CD8-positive, alpha-beta memory T cell (primary cell): ENCODE results near the gene TMEM61. TPM values are rescaled to one million over a fixed set of nuclear protein-coding genes. Genes with fewer than 3 reads are reported as not detected.

Experiments
- CTCF ChIA-PET: fragments of 350-600 bp; sonication (Branson Sonifier 250); formaldehyde crosslinking; loops from one replicate; lab custom pipeline; 2021; ENCODE audit warnings: antibody characterized with exemption; lab: Charles Lee
- POLR2A ChIA-PET: fragments of 350-600 bp; sonication (Branson Sonifier 250); formaldehyde crosslinking; loops from one replicate; lab custom pipeline; 2021; ENCODE audit warnings: antibody characterized with exemption; lab: Charles Lee
- DNase-seq, 5 donors: peaks; one replicate each; pipeline versions ENCODE4 v3.0.0 to v3.0.0-alpha.2; 2020 to 2022; ENCODE audit warnings: mixed read lengths in 1 of 5
- H3K27ac ChIP-seq: one replicate; pipeline ENCODE4 v1.7.0; 2013; ENCODE audit warnings: low read depth, mild to moderate bottlenecking, low read length, moderate library complexity
- H3K27me3 ChIP-seq: 2 replicates; pipeline ENCODE4 v1.7.0; 2013; ENCODE audit warnings: low read length, mild to moderate bottlenecking; ENCODE audit not compliant: insufficient read depth, poor library complexity, severe bottlenecking
- H3K36me3 ChIP-seq: 2 replicates; pipeline ENCODE4 v1.7.0; 2013; ENCODE audit warnings: mild to moderate bottlenecking, low read length, moderate library complexity; ENCODE audit not compliant: insufficient read depth
- H3K4me1 ChIP-seq: 2 replicates; pipeline ENCODE4 v1.7.0; 2013; ENCODE audit warnings: mild to moderate bottlenecking, low read length, moderate library complexity; ENCODE audit not compliant: insufficient read depth
- H3K4me3 ChIP-seq: 2 replicates; pipeline ENCODE4 v1.7.0; 2013; ENCODE audit warnings: mild to moderate bottlenecking, low read length
- H3K9me3 ChIP-seq: 2 replicates; pipeline ENCODE4 v1.7.0; 2013; ENCODE audit warnings: mild to moderate bottlenecking, low read length
- H3K27ac Mint-ChIP-seq, 8 donors: one replicate each; pipeline ENCODE4 v1.8.0; 2020 to 2021; ENCODE audit warnings: mixed read lengths in 8 of 8, mild to moderate bottlenecking in 6 of 8, inconsistent platforms in 3 of 8, moderate library complexity in 3 of 8
- H3K27me3 Mint-ChIP-seq, 2 donors: one replicate each; pipeline ENCODE4 v1.8.0; 2020 to 2021; ENCODE audit warnings: mixed read lengths in 2 of 2, mild to moderate bottlenecking in 1 of 2, moderate library complexity in 1 of 2
- H3K36me3 Mint-ChIP-seq, 3 donors: one replicate each; pipeline ENCODE4 v1.8.0; 2020 to 2021; ENCODE audit warnings: mixed read lengths in 3 of 3, inconsistent platforms in 1 of 3, mild to moderate bottlenecking in 1 of 3
- H3K4me1 Mint-ChIP-seq, 3 donors: one replicate each; pipeline ENCODE4 v1.8.0; 2020 to 2021; ENCODE audit warnings: mixed read lengths in 3 of 3, inconsistent platforms in 1 of 3, mild to moderate bottlenecking in 1 of 3
- H3K4me3 Mint-ChIP-seq, 7 donors: one replicate each; pipeline ENCODE4 v1.8.0; 2020 to 2021; ENCODE audit warnings: mixed read lengths in 7 of 7, mild to moderate bottlenecking in 6 of 7, moderate library complexity in 4 of 7, inconsistent platforms in 2 of 7
- H3K9me3 Mint-ChIP-seq, 5 donors: one replicate each; pipeline ENCODE4 v1.8.0; 2020 to 2022; ENCODE audit warnings: mixed read lengths in 5 of 5, mild to moderate bottlenecking in 3 of 5, moderate library complexity in 2 of 5, inconsistent platforms in 1 of 5
- polyA plus RNA-seq: library from polyadenylated mRNA; unstranded; fragments of 300-500 nt; fragmentation: Illumina TruSeq; gene quantifications from one replicate; pipeline ENCODE4 v1.2.3, GENCODE V29; 2021
- total RNA-seq, 2 experiments: library from RNA; stranded (reverse); gene quantifications; one replicate each; pipeline ENCODE4 v1.2.3, GENCODE V29; 2021

Gene TMEM61
- total and polyA plus RNA-seq, 3 experiments from 2014 or later, result not detected

GRCh38 chr1:54981466-54981865 is 1.0 kb downstream of the TMEM61 start:
- Mint-ChIP-seq H3K9me3 (peaks cover 0 to 2% (median 0%) of the 10 kb centered on the region in 5 donors), H3K27ac (no peak overlapping the region), H3K4me1 (peaks cover 0 to 4% (median 1%) of the 10 kb centered on the region in 3 donors), H3K4me3 (no peak overlapping the region), H3K27me3 (peaks cover 25 to 45% of the 10 kb centered on the region in 2 donors), H3K36me3 (no peaks in the 10 kb centered on the region)
- CTCF ChIA-PET, result no interaction called here
- DNase-seq, result no peak
- POLR2A ChIA-PET, result no interaction called here
- Histone ChIP-seq H3K4me3 (no peak overlapping the region), H3K36me3 (no peaks in the 10 kb centered on the region), H3K27ac (no peak overlapping the region), H3K27me3 (peaks cover 4% of the 10 kb centered on the region), H3K9me3 (no peaks in the 10 kb centered on the region), H3K4me1 (no peaks in the 10 kb centered on the region)

GRCh38 chr1:54982739-54983138 is 2.3 kb downstream of the TMEM61 start:
- Histone ChIP-seq H3K27ac (no peak overlapping the region), H3K27me3 (peaks cover 4% of the 10 kb centered on the region), H3K4me3 (no peak overlapping the region), H3K36me3 (no peaks in the 10 kb centered on the region), H3K9me3 (no peaks in the 10 kb centered on the region), H3K4me1 (no peaks in the 10 kb centered on the region)
- Mint-ChIP-seq H3K4me1 (peaks cover 0 to 4% (median 1%) of the 10 kb centered on the region in 3 donors), H3K36me3 (no peaks in the 10 kb centered on the region), H3K4me3 (no peak overlapping the region), H3K9me3 (peaks cover 0 to 2% (median 0%) of the 10 kb centered on the region in 5 donors), H3K27me3 (peaks cover 25 to 45% of the 10 kb centered on the region in 2 donors), H3K27ac (no peak overlapping the region)
- CTCF ChIA-PET, result no interaction called here
- DNase-seq, result no peak
- POLR2A ChIA-PET, result no interaction called here

GRCh38 chr1:54984131-54984842 is 3.9 kb downstream of the TMEM61 start:
- Mint-ChIP-seq H3K36me3 (peaks cover 0 to 1% (median 0%) of the 10 kb centered on the region in 3 donors), H3K9me3 (peaks cover 0 to 2% (median 0%) of the 10 kb centered on the region in 5 donors), H3K4me3 (no peak overlapping the region), H3K4me1 (peaks cover 0 to 4% (median 1%) of the 10 kb centered on the region in 3 donors), H3K27ac (no peak overlapping the region), H3K27me3 (peaks cover 22 to 35% of the 10 kb centered on the region in 2 donors)
- Histone ChIP-seq H3K36me3 (no peaks in the 10 kb centered on the region), H3K4me1 (no peaks in the 10 kb centered on the region), H3K4me3 (no peak overlapping the region), H3K27me3 (peaks cover 2% of the 10 kb centered on the region), H3K27ac (no peak overlapping the region), H3K9me3 (no peaks in the 10 kb centered on the region)
- ChIA-PET CTCF (interaction anchor here (1.0 to 1.4 kb wide), 2 partner anchors 12 to 34 kb away, joined by 3 to 5 read pairs; no protein-coding TSS in a partner anchor), POLR2A (no interaction called here)
- DNase-seq, result no peak

- Mint-ChIP-seq H3K27me3 (peaks cover 20 to 27% of the 10 kb centered on the region in 2 donors), H3K9me3 (no peaks in the 10 kb centered on the region), H3K4me1 (peaks cover 0 to 4% (median 1%) of the 10 kb centered on the region in 3 donors), H3K36me3 (peaks cover 0 to 1% (median 0%) of the 10 kb centered on the region in 3 donors), H3K27ac (no peak overlapping the region), H3K4me3 (no peak overlapping the region)
- Histone ChIP-seq H3K4me3 (no peak overlapping the region), H3K9me3 (no peaks in the 10 kb centered on the region), H3K27ac (no peak overlapping the region), H3K4me1 (no peaks in the 10 kb centered on the region), H3K27me3 (no peaks in the 10 kb centered on the region), H3K36me3 (no peaks in the 10 kb centered on the region)
- ChIA-PET CTCF (interaction anchor here (1.4 to 2.5 kb wide), 2 partner anchors 11 to 35 kb away, joined by 5 to 9 read pairs; no protein-coding TSS in a partner anchor), POLR2A (no interaction called here)
- DNase-seq, result no peak
Measured at GRCh38 chr1:54985556-54985955, 5.1 kb downstream of the TMEM61 start.

GRCh38 chr1:54986025-54986424 is 5.6 kb downstream of the TMEM61 start:
- H3K27ac Mint-ChIP-seq, result no peak overlapping the region
- H3K36me3 Mint-ChIP-seq, result peaks cover 0 to 1% (median 0%) of the 10 kb centered on the region in 3 donors
- Histone ChIP-seq H3K36me3 (no peaks in the 10 kb centered on the region), H3K27me3 (no peaks in the 10 kb centered on the region), H3K27ac (no peak overlapping the region), H3K4me3 (no peak overlapping the region), H3K9me3 (no peaks in the 10 kb centered on the region), H3K4me1 (no peaks in the 10 kb centered on the region)
- H3K27me3 Mint-ChIP-seq, result peaks cover 18 to 25% of the 10 kb centered on the region in 2 donors
- H3K9me3 Mint-ChIP-seq, result no peaks in the 10 kb centered on the region
- no peak for DNase-seq
- ChIA-PET CTCF (interaction anchor here (2.5 kb wide), 1 partner anchor 10 kb away, joined by 9 read pairs; no protein-coding TSS in a partner anchor), POLR2A (no interaction called here)
- H3K4me1 Mint-ChIP-seq, result peaks cover 0 to 2% (median 1%) of the 10 kb centered on the region in 3 donors
- H3K4me3 Mint-ChIP-seq, result no peak overlapping the region

GRCh38 chr1:54986533-54986932 is 6.1 kb downstream of the TMEM61 start:
- CTCF ChIA-PET, result interaction anchor here (2.5 kb wide), 1 partner anchor 10 kb away, joined by 9 read pairs; no protein-coding TSS in a partner anchor
- Mint-ChIP-seq H3K4me1 (no peaks in the 10 kb centered on the region), H3K9me3 (no peaks in the 10 kb centered on the region), H3K27me3 (peaks cover 14 to 20% of the 10 kb centered on the region in 2 donors), H3K4me3 (no peak overlapping the region), H3K27ac (no peak overlapping the region), H3K36me3 (peaks cover 0 to 1% (median 0%) of the 10 kb centered on the region in 3 donors)
- Histone ChIP-seq H3K4me1 (no peaks in the 10 kb centered on the region), H3K4me3 (no peak overlapping the region), H3K27ac (no peak overlapping the region), H3K36me3 (no peaks in the 10 kb centered on the region), H3K9me3 (no peaks in the 10 kb centered on the region), H3K27me3 (no peaks in the 10 kb centered on the region)
- POLR2A ChIA-PET, result no interaction called here
- DNase-seq, result no peak

GRCh38 chr1:54987427-54987826 is 7.0 kb downstream of the TMEM61 start:
- CTCF ChIA-PET, result interaction anchor here (1.6 to 2.5 kb wide), 2 partner anchors 9 to 42 kb away, joined by 4 to 9 read pairs; no protein-coding TSS in a partner anchor
- no peak overlapping the region for H3K4me3 Mint-ChIP-seq
- DNase-seq, result no peak

More at GRCh38 chr1:54987427-54987826, 7.0 kb downstream of the TMEM61 start:
- Histone ChIP-seq H3K4me3 (no peak overlapping the region), H3K27me3 (no peaks in the 10 kb centered on the region), H3K9me3 (no peaks in the 10 kb centered on the region), H3K27ac (no peak overlapping the region), H3K4me1 (no peaks in the 10 kb centered on the region), H3K36me3 (no peaks in the 10 kb centered on the region)
- no peaks in the 10 kb centered on the region for H3K9me3 Mint-ChIP-seq
- peaks cover 7 to 13% of the 10 kb centered on the region in 2 donors for H3K27me3 Mint-ChIP-seq
- H3K27ac Mint-ChIP-seq, result no peak overlapping the region
- POLR2A ChIA-PET, result no interaction called here
- peaks cover 0 to 1% (median 0%) of the 10 kb centered on the region in 3 donors for H3K36me3 Mint-ChIP-seq
- H3K4me1 Mint-ChIP-seq, result no peaks in the 10 kb centered on the region
